OCI-LY3 (cell line): ENCODE data around the gene EP300.

ENCODE experiments used
- EZH2phosphoT487 ChIP-seq: fragments of 200-600 bp; shearing (Covaris generic); IDR thresholded peaks from 2 replicates; pipeline ENCODE4 v1.6.1; 2018; ENCODE audit warnings: antibody characterized with exemption, mixed run types, low read depth
- TF ChIP-seq, protein P1 (sequence below): fragments of 200-600, 300-600 bp; sonication (generic); IDR thresholded peaks from 2 replicates; pipeline ENCODE4 v1.5.1; 2014; ENCODE audit warnings: antibody characterized with exemption, low read length, low read depth

DNA sequence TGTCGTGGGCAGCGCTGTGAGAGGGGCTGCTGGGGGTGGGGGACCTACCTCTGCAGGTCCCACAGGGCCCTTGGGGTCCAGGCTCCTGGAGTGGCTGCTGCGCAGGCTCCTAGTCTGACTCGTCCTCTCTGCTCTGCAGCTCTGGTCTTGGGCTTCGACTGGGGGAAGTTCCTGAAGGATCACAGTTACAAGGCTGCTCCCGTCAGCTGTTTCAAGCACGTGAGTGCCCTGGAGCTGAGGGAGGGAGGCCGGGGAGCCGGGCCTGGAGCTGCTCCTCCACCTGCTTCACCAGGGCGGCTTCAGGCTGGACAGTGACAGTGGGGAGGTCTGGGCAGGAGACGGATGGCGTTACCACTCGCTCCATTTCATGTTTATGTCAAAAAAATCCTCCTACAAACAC lies 124.6 kb downstream of the EP300 start:
- TF ChIP-seq, protein P1, sequence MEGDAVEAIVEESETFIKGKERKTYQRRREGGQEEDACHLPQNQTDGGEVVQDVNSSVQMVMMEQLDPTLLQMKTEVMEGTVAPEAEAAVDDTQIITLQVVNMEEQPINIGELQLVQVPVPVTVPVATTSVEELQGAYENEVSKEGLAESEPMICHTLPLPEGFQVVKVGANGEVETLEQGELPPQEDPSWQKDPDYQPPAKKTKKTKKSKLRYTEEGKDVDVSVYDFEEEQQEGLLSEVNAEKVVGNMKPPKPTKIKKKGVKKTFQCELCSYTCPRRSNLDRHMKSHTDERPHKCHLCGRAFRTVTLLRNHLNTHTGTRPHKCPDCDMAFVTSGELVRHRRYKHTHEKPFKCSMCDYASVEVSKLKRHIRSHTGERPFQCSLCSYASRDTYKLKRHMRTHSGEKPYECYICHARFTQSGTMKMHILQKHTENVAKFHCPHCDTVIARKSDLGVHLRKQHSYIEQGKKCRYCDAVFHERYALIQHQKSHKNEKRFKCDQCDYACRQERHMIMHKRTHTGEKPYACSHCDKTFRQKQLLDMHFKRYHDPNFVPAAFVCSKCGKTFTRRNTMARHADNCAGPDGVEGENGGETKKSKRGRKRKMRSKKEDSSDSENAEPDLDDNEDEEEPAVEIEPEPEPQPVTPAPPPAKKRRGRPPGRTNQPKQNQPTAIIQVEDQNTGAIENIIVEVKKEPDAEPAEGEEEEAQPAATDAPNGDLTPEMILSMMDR: no peak
- TF ChIP-seq EZH2phosphoT487: no peak
